A673 (cell line): Measurements from ENCODE around the gene DPH1. TPM values are rescaled to one million over a fixed set of nuclear protein-coding genes. Genes with fewer than 3 reads are reported as not detected.

Experiments
- BruUV-seq: library from RNA; stranded (reverse); fragments of 400-500 nt; replicated peaks from 2 replicates; lab custom pipeline; 2021; lab: Mats Ljungman, UMichigan
- CTCF ChIA-PET: fragments of 300-600 bp; sonication (Branson Sonifier 250); formaldehyde crosslinking; loops from one replicate; lab custom pipeline; 2022; ENCODE audit warnings: antibody characterized with exemption; lab: Charles Lee
- POLR2A ChIA-PET: fragments of 300-600 bp; sonication (Branson Sonifier 250); formaldehyde crosslinking; loops from one replicate; lab custom pipeline; 2022; ENCODE audit warnings: antibody characterized with exemption; ENCODE audit not compliant: low non-redundant PET; lab: Charles Lee
- DNase-seq: peaks from one replicate; pipeline ENCODE4 v3.0.0-alpha.2; 2015; ENCODE audit warnings: low spot score
- H3K27ac ChIP-seq: fragments of 200-600 bp; sonication (generic); 2 replicates; pipeline ENCODE4 v1.5.1; 2016; ENCODE audit warnings: mixed run types, low read depth, mild to moderate bottlenecking, mixed read lengths, antibody characterized with exemption, low read length; ENCODE audit not compliant: poor library complexity, severe bottlenecking
- H3K27me3 ChIP-seq: fragments of 200-600 bp; sonication (generic); replicated peaks from 2 replicates; pipeline ENCODE4 v1.6.1; 2017; ENCODE audit warnings: mixed run types, low read depth, mild to moderate bottlenecking, mixed read lengths, antibody characterized with exemption, low read length; ENCODE audit not compliant: insufficient read depth, poor library complexity
- H3K36me3 ChIP-seq: fragments of 200-600 bp; sonication (generic); 2 replicates; pipeline ENCODE4 v1.6.1; 2016; ENCODE audit warnings: mixed run types, mild to moderate bottlenecking, mixed read lengths, antibody characterized with exemption, low read length; ENCODE audit not compliant: insufficient read depth, poor library complexity, severe bottlenecking
- H3K4me1 ChIP-seq: fragments of 200-600 bp; sonication (generic); 2 replicates; pipeline ENCODE4 v1.6.1; 2017; ENCODE audit warnings: mixed run types, mild to moderate bottlenecking, mixed read lengths, antibody characterized with exemption, low read length; ENCODE audit not compliant: insufficient read depth, poor library complexity, severe bottlenecking
- H3K4me3 ChIP-seq: fragments of 200-600 bp; sonication (generic); 2 replicates; pipeline ENCODE4 v1.5.1; 2016; ENCODE audit warnings: low read depth, mixed run types, mild to moderate bottlenecking, mixed read lengths, low read length; ENCODE audit not compliant: poor library complexity, severe bottlenecking
- H3K9me3 ChIP-seq: fragments of 200-600 bp; sonication (generic); 2 replicates; pipeline ENCODE4 v1.6.1; 2016; ENCODE audit warnings: mixed run types, low read depth, mild to moderate bottlenecking, mixed read lengths, antibody characterized with exemption, low read length; ENCODE audit not compliant: poor library complexity, severe bottlenecking
- CTCF ChIP-seq: fragments of 300-800, 200-600 bp; sonication (generic); conservative IDR thresholded peaks from 2 replicates; pipeline ENCODE4 v1.5.1; 2017; ENCODE audit warnings: low read depth, mild to moderate bottlenecking, antibody characterized with exemption, low read length, moderate library complexity, mixed read lengths
- EZH2 ChIP-seq: fragments of 200-600 bp; sonication (generic); IDR thresholded peaks from 2 replicates; pipeline ENCODE4 v1.6.1; 2017; ENCODE audit warnings: borderline replicate concordance, low read depth, mild to moderate bottlenecking, mixed read lengths, antibody characterized with exemption, low read length; ENCODE audit not compliant: poor library complexity, severe bottlenecking
- intact Hi-C: fragments of 100-400 bp; cut with micrococcal nuclease; formaldehyde crosslinking; loops from one replicate; pipeline ENCODE4 v1.10.0; 2022; ENCODE audit not compliant: unreplicated experiment
- total RNA-seq: library from RNA; stranded (reverse); gene quantifications from 2 replicates; pipeline ENCODE4 v1.2.3, GENCODE V29; 2021

DPH1 gene
- total RNA-seq, 1 experiment from 2014 or later: 51.1 TPM

GRCh38 chr17:2016494-2016893 lies 13.5 kb upstream of the DPH1 start:
- Histone ChIP-seq H3K36me3 (no peaks in the 10 kb centered on the region), H3K27ac (no peak overlapping the region), H3K4me1 (peaks cover 7% of the 10 kb centered on the region), H3K9me3 (no peaks in the 10 kb centered on the region), H3K27me3 (no peaks in the 10 kb centered on the region), H3K4me3 (no peak overlapping the region)
- TF ChIP-seq CTCF (no peak), EZH2 (no peak)
- intact Hi-C loops: no loop called here
- CTCF ChIA-PET: no interaction called here
- BruUV-seq: no TSS peak
- POLR2A ChIA-PET: no interaction called here
- no peak for DNase-seq

- no peak overlapping the region for H3K4me3 ChIP-seq
- no peak for DNase-seq
- no peaks in the 10 kb centered on the region for H3K27me3 ChIP-seq
- POLR2A ChIA-PET: no interaction called here
- no peaks in the 10 kb centered on the region for H3K36me3 ChIP-seq
- H3K27ac ChIP-seq: no peak overlapping the region
- CTCF ChIA-PET: no interaction called here
- BruUV-seq: no TSS peak
- no peaks in the 10 kb centered on the region for H3K9me3 ChIP-seq
- TF ChIP-seq EZH2 (no peak), CTCF (no peak)
- no peaks in the 10 kb centered on the region for H3K4me1 ChIP-seq
- intact Hi-C loops: no loop called here
Measured at GRCh38 chr17:2017274-2017941, 12.5 kb upstream of the DPH1 start.

- no TSS peak for BruUV-seq
Measured at GRCh38 chr17:2018716-2019510, 11.0 kb upstream of the DPH1 start.

More at GRCh38 chr17:2018716-2019510, 11.0 kb upstream of the DPH1 start:
- intact Hi-C loops: no loop called here
- no peaks in the 10 kb centered on the region for H3K36me3 ChIP-seq
- no peak overlapping the region for H3K4me3 ChIP-seq
- H3K4me1 ChIP-seq: peaks cover 4% of the 10 kb centered on the region
- no peak for DNase-seq
- no peak overlapping the region for H3K27ac ChIP-seq
- no peaks in the 10 kb centered on the region for H3K9me3 ChIP-seq
- POLR2A ChIA-PET: no interaction called here
- no peak for TF ChIP-seq EZH2
- TF ChIP-seq CTCF: no peak
- CTCF ChIA-PET: no interaction called here
- peaks cover 2% of the 10 kb centered on the region for H3K27me3 ChIP-seq
